Keratinocyte (primary cell): ENCODE data around the gene CDH15.

Source experiments
- EZH2 ChIP-seq: IDR thresholded peaks from one replicate; pipeline ENCODE4 v1.6.1; 2012; ENCODE audit warnings: inconsistent platforms, mild to moderate bottlenecking, low read length, moderate library complexity
- TF ChIP-seq, protein P1 (sequence below), 3 experiments: IDR thresholded peaks in 1 of 3; conservative IDR thresholded peaks in 1 of 3; optimal IDR thresholded peaks in 1 of 3; 2 replicates in 2 of 3; 3 replicates in 1 of 3; pipeline versions ENCODE3 to v1.5.1; 2011; ENCODE audit warnings: low read length in 3 of 3, mild to moderate bottlenecking in 3 of 3, moderate library complexity in 2 of 3, control low read depth in 1 of 3, inconsistent platforms in 1 of 3; ENCODE audit not compliant: insufficient read depth in 2 of 3; ENCODE audit errors: extremely low read depth in 1 of 3

DNA sequence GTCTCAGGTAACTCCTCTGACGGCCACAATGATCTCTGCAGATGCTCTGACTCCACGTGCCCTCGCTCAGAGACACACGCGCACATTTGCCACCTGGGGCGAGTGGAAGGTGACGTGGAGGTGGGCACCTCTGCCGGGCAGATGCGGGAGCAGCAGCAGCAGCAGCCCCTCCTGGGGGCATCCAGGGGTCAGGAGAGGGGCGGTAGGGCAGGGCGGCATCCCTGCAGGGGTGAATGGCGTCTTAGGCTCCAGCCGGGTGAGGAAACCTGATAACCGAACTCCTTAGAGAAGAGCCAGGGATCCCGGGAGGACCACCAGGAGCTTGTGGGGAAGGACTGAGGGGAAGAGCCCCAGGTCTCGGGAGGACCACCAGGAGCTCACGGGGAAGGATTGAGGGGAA is 34.6 kb upstream of the CDH15 start:
- TF ChIP-seq, protein P1, sequence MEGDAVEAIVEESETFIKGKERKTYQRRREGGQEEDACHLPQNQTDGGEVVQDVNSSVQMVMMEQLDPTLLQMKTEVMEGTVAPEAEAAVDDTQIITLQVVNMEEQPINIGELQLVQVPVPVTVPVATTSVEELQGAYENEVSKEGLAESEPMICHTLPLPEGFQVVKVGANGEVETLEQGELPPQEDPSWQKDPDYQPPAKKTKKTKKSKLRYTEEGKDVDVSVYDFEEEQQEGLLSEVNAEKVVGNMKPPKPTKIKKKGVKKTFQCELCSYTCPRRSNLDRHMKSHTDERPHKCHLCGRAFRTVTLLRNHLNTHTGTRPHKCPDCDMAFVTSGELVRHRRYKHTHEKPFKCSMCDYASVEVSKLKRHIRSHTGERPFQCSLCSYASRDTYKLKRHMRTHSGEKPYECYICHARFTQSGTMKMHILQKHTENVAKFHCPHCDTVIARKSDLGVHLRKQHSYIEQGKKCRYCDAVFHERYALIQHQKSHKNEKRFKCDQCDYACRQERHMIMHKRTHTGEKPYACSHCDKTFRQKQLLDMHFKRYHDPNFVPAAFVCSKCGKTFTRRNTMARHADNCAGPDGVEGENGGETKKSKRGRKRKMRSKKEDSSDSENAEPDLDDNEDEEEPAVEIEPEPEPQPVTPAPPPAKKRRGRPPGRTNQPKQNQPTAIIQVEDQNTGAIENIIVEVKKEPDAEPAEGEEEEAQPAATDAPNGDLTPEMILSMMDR (optimal IDR thresholded peaks at IDR 0.05 in 1 of 3, IDR thresholded peaks at IDR 0.05 in 1 of 3, conservative IDR thresholded peaks at IDR 0.05 in 1 of 3; ENCODE audit: extremely low read depth in 1 of 3, insufficient read depth in 2 of 3, low read length in 3 of 3), result no peak
- no peak for TF ChIP-seq EZH2
